IMR-90 (cell line): ENCODE data around the gene SHB. TPM values are rescaled to one million over a fixed set of nuclear protein-coding genes. Genes with fewer than 3 reads are reported as not detected.

Experiments used
- ATAC-seq: fragments of 200-7000 bp; cut with Tn5 transposase; 2 replicates; pipeline ENCODE4 v1.9.1; 2020; ENCODE audit warnings: low read depth, mild to moderate bottlenecking, moderate library complexity
- BruUV-seq: library from RNA; stranded (reverse); fragments of 400-500 nt; replicated peaks from 2 replicates; lab custom pipeline; 2021; lab: Mats Ljungman, UMichigan
- CTCF ChIA-PET: fragments of 300-600 bp; formaldehyde crosslinking; extraction: SDS; loops from one replicate; lab custom pipeline; 2021; ENCODE audit warnings: antibody characterized with exemption; lab: Yijun Ruan, JAX
- POLR2A ChIA-PET: fragments of 300-600 bp; sonication (Branson Sonifier 250); formaldehyde crosslinking; loops from one replicate; lab custom pipeline; 2022; ENCODE audit warnings: antibody characterized with exemption; ENCODE audit not compliant: unreplicated experiment; lab: Charles Lee
- DNase-seq: peaks from one replicate; pipeline ENCODE4 v3.0.0; 2013
- H2AFZ ChIP-seq: replicated peaks from 2 replicates; pipeline ENCODE3; 2013; ENCODE audit warnings: low read length, mild to moderate bottlenecking; ENCODE audit not compliant: poor library complexity
- H2AK5ac ChIP-seq: 2 replicates; pipeline ENCODE4 v1.6.1; 2013; ENCODE audit warnings: low read depth, low read length, inconsistent platforms
- H2AK9ac ChIP-seq: replicated peaks from 2 replicates; pipeline ENCODE3; 2013; ENCODE audit warnings: mild to moderate bottlenecking, low read depth, low read length, moderate library complexity; ENCODE audit not compliant: poor library complexity
- H2BK120ac ChIP-seq: 2 replicates; pipeline ENCODE4 v1.6.1; 2013; ENCODE audit warnings: low read depth, low read length, inconsistent platforms
- H2BK15ac ChIP-seq: 3 replicates; pipeline ENCODE4 v1.6.1; 2013; ENCODE audit warnings: low read depth, low read length, inconsistent platforms
- H2BK20ac ChIP-seq: 2 replicates; pipeline ENCODE4 v1.6.1; 2013; ENCODE audit warnings: low read depth, mild to moderate bottlenecking, inconsistent platforms, low read length, moderate library complexity
- H2BK5ac ChIP-seq: 2 replicates; pipeline ENCODE4 v1.6.1; 2013; ENCODE audit warnings: mild to moderate bottlenecking, low read depth, low read length, inconsistent platforms; ENCODE audit not compliant: poor library complexity, severe bottlenecking
- H3K14ac ChIP-seq: replicated peaks from 2 replicates; pipeline ENCODE4 v1.6.1; 2013; ENCODE audit warnings: low read depth, low read length, inconsistent platforms
- H3K18ac ChIP-seq: 2 replicates; pipeline ENCODE4 v1.6.1; 2013; ENCODE audit warnings: low read depth, low read length, control low read depth
- H3K23ac ChIP-seq: 2 replicates; pipeline ENCODE4 v1.6.1; 2013; ENCODE audit warnings: low read depth, low read length, inconsistent platforms
- H3K27ac ChIP-seq: 2 replicates; pipeline ENCODE4 v1.5.1; 2013; ENCODE audit warnings: mild to moderate bottlenecking, control low read depth, low read length; ENCODE audit not compliant: insufficient read depth
- H3K27me3 ChIP-seq: 2 replicates; pipeline ENCODE4 v1.6.1; 2013; ENCODE audit warnings: low read length; ENCODE audit not compliant: control insufficient read depth, insufficient read depth
- H3K36me3 ChIP-seq: 2 replicates; pipeline ENCODE4 v1.6.1; 2013; ENCODE audit warnings: low read length, mixed read lengths; ENCODE audit not compliant: control insufficient read depth, insufficient read depth
- H3K4ac ChIP-seq: 2 replicates; pipeline ENCODE4 v1.6.1; 2013; ENCODE audit warnings: low read depth, low read length, inconsistent platforms
- H3K4me1 ChIP-seq: 2 replicates; pipeline ENCODE4 v1.6.1; 2013; ENCODE audit warnings: low read length, mixed read lengths; ENCODE audit not compliant: control insufficient read depth, insufficient read depth
- H3K4me2 ChIP-seq: 2 replicates; pipeline ENCODE4 v1.6.1; 2013; ENCODE audit warnings: low read depth, mild to moderate bottlenecking, control low read depth, low read length, moderate library complexity
- H3K4me3 ChIP-seq: 2 replicates; pipeline ENCODE4 v1.5.1; 2013; ENCODE audit warnings: low read depth, mild to moderate bottlenecking, control low read depth, low read length, moderate library complexity; ENCODE audit not compliant: insufficient read depth
- H3K56ac ChIP-seq: 2 replicates; pipeline ENCODE4 v1.6.1; 2013; ENCODE audit warnings: low read length, inconsistent platforms; ENCODE audit not compliant: insufficient read depth; ENCODE audit errors: extremely low read depth
- H3K79me1 ChIP-seq, 2 experiments: 2 replicates each; pipeline ENCODE4 v1.6.1; 2013; ENCODE audit warnings: low read length in 2 of 2, inconsistent platforms in 1 of 2, low read depth in 1 of 2
- H3K9ac ChIP-seq: 2 replicates; pipeline ENCODE4 v1.6.1; 2013; ENCODE audit warnings: low read depth, low read length, control low read depth
- H3K9me1 ChIP-seq: 2 replicates; pipeline ENCODE4 v1.6.1; 2013; ENCODE audit warnings: low read length, inconsistent platforms; ENCODE audit not compliant: insufficient read depth
- H3K9me3 ChIP-seq: 2 replicates; pipeline ENCODE4 v1.6.1; 2013; ENCODE audit warnings: low read length; ENCODE audit not compliant: control insufficient read depth, insufficient read depth
- H4K20me1 ChIP-seq: 2 replicates; pipeline ENCODE4 v1.6.1; 2013; ENCODE audit warnings: low read length, inconsistent platforms; ENCODE audit not compliant: insufficient read depth
- H4K5ac ChIP-seq: 2 replicates; pipeline ENCODE4 v1.6.1; 2013; ENCODE audit warnings: mild to moderate bottlenecking, low read depth, low read length, control low read depth
- H4K8ac ChIP-seq, 2 experiments: 2 replicates each; pipeline ENCODE4 v1.6.1; 2013; ENCODE audit warnings: low read depth in 2 of 2, low read length in 2 of 2, control low read depth in 1 of 2, inconsistent platforms in 1 of 2
- H4K91ac ChIP-seq: 2 replicates; pipeline ENCODE4 v1.6.1; 2013; ENCODE audit warnings: low read depth, low read length, inconsistent platforms; ENCODE audit not compliant: insufficient read depth
- CTCF ChIP-seq: conservative IDR thresholded peaks from 2 replicates; pipeline ENCODE4 v1.5.1; 2012; ENCODE audit warnings: mild to moderate bottlenecking, low read depth, low read length, improper control_type of control experiment
- ELK1 ChIP-seq: fragments of 150-350 bp; IDR thresholded peaks from 2 replicates; pipeline ENCODE4 v1.6.1; 2016; ENCODE audit warnings: low read depth, mild to moderate bottlenecking, low read length, moderate library complexity, borderline replicate concordance
- MAFK ChIP-seq: IDR thresholded peaks from 2 replicates; pipeline ENCODE4 v1.6.1; 2012; ENCODE audit warnings: low read depth, low read length, improper control_type of control experiment
- MAZ ChIP-seq: IDR thresholded peaks from 2 replicates; pipeline ENCODE4 v1.6.1; 2012; ENCODE audit warnings: low read depth, mild to moderate bottlenecking, low read length, improper control_type of control experiment, moderate library complexity, borderline replicate concordance
- NFE2L2 ChIP-seq: fragments of 150-350 bp; IDR thresholded peaks from 2 replicates; pipeline ENCODE4 v1.6.1; 2016; ENCODE audit warnings: low read depth, mild to moderate bottlenecking, low read length
- POLR2A ChIP-seq: IDR thresholded peaks from 2 replicates; pipeline ENCODE4 v1.6.1; 2012; ENCODE audit warnings: mild to moderate bottlenecking, low read depth, low read length
- RAD21 ChIP-seq: IDR thresholded peaks from 2 replicates; pipeline ENCODE4 v1.6.1; 2012; ENCODE audit warnings: low read length, improper control_type of control experiment
- RCOR1 ChIP-seq: IDR thresholded peaks from 2 replicates; pipeline ENCODE4 v1.6.1; 2012; ENCODE audit warnings: mild to moderate bottlenecking, low read length, improper control_type of control experiment; ENCODE audit not compliant: insufficient replicate concordance
- RFX5 ChIP-seq: IDR thresholded peaks from 2 replicates; pipeline ENCODE4 v1.8.0; 2012; ENCODE audit warnings: low read depth, mild to moderate bottlenecking, low read length, moderate library complexity
- SMC3 ChIP-seq: fragments of 150-350 bp; IDR thresholded peaks from 2 replicates; pipeline ENCODE4 v1.6.1; 2016; ENCODE audit warnings: low read depth, mild to moderate bottlenecking, antibody characterized with exemption, low read length, moderate library complexity
- USF2 ChIP-seq: fragments of 150-350 bp; IDR thresholded peaks from 2 replicates; pipeline ENCODE4 v1.6.1; 2017; ENCODE audit warnings: mild to moderate bottlenecking, antibody characterized with exemption, low read length, low read depth
- WGBS, 2 experiments: methylation state at CpG; one replicate each; pipeline versions ENCODE4 v1.1.5 to v1.1.7; 2013; ENCODE audit warnings: missing lambda C conversion rate in 2 of 2; ENCODE audit not compliant: insufficient read length in 1 of 2; ENCODE audit errors: extremely low coverage in 2 of 2; 5-methylcytosine and 5-hydroxymethylcytosine counted together
- dilution Hi-C: fragments of 300-500 bp; cut with HindIII; formaldehyde crosslinking; loops from one replicate; pipeline ENCODE4 v1.14.3; 2018; ENCODE audit warnings: low sequenced_read_pairs; ENCODE audit not compliant: unreplicated experiment
- in situ Hi-C: fragments of 300-500 bp; cut with MboI; formaldehyde crosslinking; loops from 3 replicates; pipeline ENCODE4 v1.14.3; 2019; ENCODE audit warnings: low sequenced_read_pairs, inconsistent platforms, mixed read lengths
- intact Hi-C: fragments of 100-400 bp; cut with micrococcal nuclease; formaldehyde crosslinking; loops from 2 replicates; pipeline ENCODE4 v1.10.0; 2022
- polyA plus RNA-seq, 3 experiments: library from polyadenylated mRNA; depleted of rRNA; stranded (reverse); fragments of >200 nt; gene quantifications; 2 replicates each; pipeline ENCODE4 v1.2.3, GENCODE V29; 2012; ENCODE audit warnings: low replicate concordance in 1 of 3
- total RNA-seq: library from RNA; depleted of rRNA; stranded (reverse); fragments of >200 nt; gene quantifications from 2 replicates; pipeline ENCODE4 v1.2.3, GENCODE V29; 2012

SHB gene
- total and polyA plus RNA-seq, 2 of the 4 experiments (the other 2 are of a cell fraction) = 6.1 to 20.4 TPM

GRCh38 chr9:37951671-37952449 lies 117.2 kb downstream of the SHB start:
- in situ Hi-C loops (no loop called here), dilution Hi-C loops (no loop called here), intact Hi-C loops (loop anchor here (1.0 to 5.0 kb wide), 3 partner anchors 43 to 115 kb away; partner anchors contain the start of gene SHB)
- no peak overlapping the region for H3K9ac ChIP-seq
- peaks cover 46% of the 10 kb centered on the region for H3K9me1 ChIP-seq
- ATAC-seq (no peak), DNase-seq (no peak)
- CTCF ChIA-PET = no interaction called here
- peak overlapping the region; percentile 94; the same call in 1 of the 2 replicates for H4K5ac ChIP-seq
- H3K4me3 ChIP-seq = no peak overlapping the region
- H3K23ac ChIP-seq = peak overlapping the region; percentile 72
- H2BK15ac ChIP-seq = peak overlapping the region; percentile 97
- BruUV-seq = no TSS peak
- 97% methylated on average over 6 of the region's 12 CpGs; no CpG with 5 or more reads in 1 of the 2 experiments for WGBS, 2 experiments
- no peak overlapping the region for H3K4me2 ChIP-seq
- peak overlapping the region; percentile 99 for H2BK120ac ChIP-seq
- no peaks in the 10 kb centered on the region for H3K9me3 ChIP-seq
- H2AK9ac ChIP-seq = peak overlapping the region; percentile 17
- peak overlapping the region; percentile 100 for H2BK5ac ChIP-seq
- peaks cover 40 to 91% of the 10 kb centered on the region in 2 experiments; a peak in 3 of 4 replicates for H3K79me1 ChIP-seq
- peaks cover 28% of the 10 kb centered on the region for H3K4me1 ChIP-seq
- peak overlapping the region; percentile 98 for H3K4ac ChIP-seq
- H2BK20ac ChIP-seq = peak overlapping the region; percentile 98
- peaks cover 13% of the 10 kb centered on the region for H4K20me1 ChIP-seq
- no peak for TF ChIP-seq MAZ
- no peak for TF ChIP-seq RCOR1
- TF ChIP-seq RAD21 = no peak
- TF ChIP-seq CTCF = no peak
- TF ChIP-seq SMC3 = no peak
- no peak for TF ChIP-seq RFX5
- no peak for TF ChIP-seq POLR2A
- no peak for TF ChIP-seq ELK1
- TF ChIP-seq USF2 = no peak
- no peak for TF ChIP-seq NFE2L2
- TF ChIP-seq MAFK = no peak
- H3K14ac ChIP-seq = peak overlapping the region; percentile 92
- H4K91ac ChIP-seq = peak overlapping the region; percentile 99
- no peaks in the 10 kb centered on the region for H3K27me3 ChIP-seq
- H3K36me3 ChIP-seq = peaks cover 68% of the 10 kb centered on the region
- peak overlapping the region; percentile 100 for H2AK5ac ChIP-seq
- H2AFZ ChIP-seq = no peak overlapping the region
- peak overlapping the region; percentile 42; the same call in 1 of the 2 replicates for H3K18ac ChIP-seq
- H3K56ac ChIP-seq = no peak overlapping the region; the same call in 1 of the 2 replicates
- H3K27ac ChIP-seq = peak overlapping the region; percentile 87
- POLR2A ChIA-PET = interaction anchor here (0.5 to 0.6 kb wide), 2 partner anchors 96 to 151 kb away, joined by 4 to 5 read pairs; no protein-coding TSS in a partner anchor
- peak overlapping the region; percentile 76 to 97 for H4K8ac ChIP-seq
